ENCODE measurements around the gene RTN1. TPM values are rescaled to one million over a fixed set of nuclear protein-coding genes. Genes with fewer than 3 reads are reported as not detected.

RTN1 gene
- polyA plus RNA-seq, 1 of the 3 experiments (the other 2 are of a cell fraction): 1.6 TPM

DNA sequence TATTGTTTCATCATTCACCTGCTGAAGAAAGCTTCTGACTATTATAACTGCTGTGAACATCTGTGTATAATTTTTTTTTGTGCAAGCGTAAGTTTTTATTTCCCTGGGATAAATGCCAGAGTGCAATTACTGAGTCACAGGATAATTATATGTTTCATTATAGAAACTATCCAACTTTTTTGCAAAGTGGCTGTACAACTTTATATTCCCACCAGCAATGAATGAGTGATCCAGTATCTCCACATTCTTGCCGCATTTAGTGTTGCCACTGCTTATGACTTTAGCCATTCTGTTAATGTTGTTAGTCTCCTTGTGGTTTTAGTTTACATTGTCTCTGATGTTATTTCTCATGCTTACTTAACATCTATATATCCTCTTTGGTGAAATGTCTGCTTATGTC lies 205.8 kb downstream of the RTN1 start:
- CTCF ChIA-PET: no interaction called here
- H3K4me2 ChIP-seq: no peak overlapping the region
- no peaks in the 10 kb centered on the region for H3K9me2 ChIP-seq
- no peaks in the 10 kb centered on the region for H3K4me1 ChIP-seq (ENCODE audit: control insufficient read depth in 1 of 2, insufficient read depth in 2 of 2, low read depth in 1 of 2, low read length in 1 of 2)
- POLR2A ChIA-PET: no interaction called here
- H3K79me2 ChIP-seq (ENCODE audit: insufficient read depth): no peaks in the 10 kb centered on the region
- H3K36me3 ChIP-seq (replicated peaks in 1 of 2; ENCODE audit: control insufficient read depth in 1 of 2, insufficient read depth in 2 of 2, low read length in 1 of 2): no peaks in the 10 kb centered on the region
- no peaks in the 10 kb centered on the region for H3F3A ChIP-seq (replicated peaks; ENCODE audit: insufficient read depth)
- no peak overlapping the region for H3K4me3 ChIP-seq (ENCODE audit: low read depth in 2 of 2, low read length in 1 of 2)
- no peak overlapping the region for H3K9ac ChIP-seq
- no peak overlapping the region for H2AFZ ChIP-seq (ENCODE audit: low read depth)
- no peak overlapping the region for H3K27ac ChIP-seq (ENCODE audit: low read depth in 2 of 2, low read length in 1 of 2)
- DNase-seq: no peak
- no peaks in the 10 kb centered on the region for H3K9me3 ChIP-seq
- TF ChIP-seq RFX5 (IDR thresholded peaks at IDR 0.05; ENCODE audit: low read length): no peak
- TF ChIP-seq RXRA (IDR thresholded peaks at IDR 0.05; ENCODE audit: borderline replicate concordance, low read depth): no peak
- no peak for TF ChIP-seq EP300 (IDR thresholded peaks at IDR 0.05; ENCODE audit: borderline replicate concordance in 1 of 2, low read depth in 1 of 2, low read length in 1 of 2)
- no peak for TF ChIP-seq JUND (IDR thresholded peaks at IDR 0.05)
- TF ChIP-seq CTCF (IDR thresholded peaks at IDR 0.05): no peak
- TF ChIP-seq TAF1 (IDR thresholded peaks at IDR 0.05; ENCODE audit: borderline replicate concordance, low read depth, low read length): no peak
- 47% methylated on average over 2 of the region's 2 CpGs for WGBS (ENCODE audit: low lambda C conversion rate)
- H4K20me1 ChIP-seq (ENCODE audit: insufficient read depth): no peaks in the 10 kb centered on the region
- H3K27me3 ChIP-seq (ENCODE audit: insufficient read depth): no peaks in the 10 kb centered on the region

- TF ChIP-seq EP300 (IDR thresholded peaks at IDR 0.05; ENCODE audit: borderline replicate concordance in 1 of 2, low read depth in 1 of 2, low read length in 1 of 2) (no peak), JUND (IDR thresholded peaks at IDR 0.05) (no peak), ELF1 (IDR thresholded peaks at IDR 0.05) (no peak)
- H3K79me2 ChIP-seq (ENCODE audit: insufficient read depth): no peaks in the 10 kb centered on the region
- H3K4me2 ChIP-seq: no peak overlapping the region
- H3K9me2 ChIP-seq: no peaks in the 10 kb centered on the region
- H4K20me1 ChIP-seq (ENCODE audit: insufficient read depth): no peaks in the 10 kb centered on the region
- no peak overlapping the region for H3K27ac ChIP-seq (ENCODE audit: low read depth in 2 of 2, low read length in 1 of 2)
- H3F3A ChIP-seq (replicated peaks; ENCODE audit: insufficient read depth): no peaks in the 10 kb centered on the region
- no peak overlapping the region for H3K4me3 ChIP-seq (ENCODE audit: low read depth in 2 of 2, low read length in 1 of 2)
- WGBS (ENCODE audit: low lambda C conversion rate): 7% methylated on average over 5 of the region's 7 CpGs
- no peaks in the 10 kb centered on the region for H3K4me1 ChIP-seq (ENCODE audit: control insufficient read depth in 1 of 2, insufficient read depth in 2 of 2, low read depth in 1 of 2, low read length in 1 of 2)
- H3K9me3 ChIP-seq: no peaks in the 10 kb centered on the region
- H2AFZ ChIP-seq (ENCODE audit: low read depth): no peak overlapping the region
- H3K27me3 ChIP-seq (ENCODE audit: insufficient read depth): no peaks in the 10 kb centered on the region
- POLR2A ChIA-PET: no interaction called here
- no peak for DNase-seq
- CTCF ChIA-PET: no interaction called here
- H3K9ac ChIP-seq: no peak overlapping the region
- no peaks in the 10 kb centered on the region for H3K36me3 ChIP-seq (replicated peaks in 1 of 2; ENCODE audit: control insufficient read depth in 1 of 2, insufficient read depth in 2 of 2, low read length in 1 of 2)
Measured at GRCh38 chr14:59657769-59658168, 212.8 kb downstream of the RTN1 start.

DNA sequence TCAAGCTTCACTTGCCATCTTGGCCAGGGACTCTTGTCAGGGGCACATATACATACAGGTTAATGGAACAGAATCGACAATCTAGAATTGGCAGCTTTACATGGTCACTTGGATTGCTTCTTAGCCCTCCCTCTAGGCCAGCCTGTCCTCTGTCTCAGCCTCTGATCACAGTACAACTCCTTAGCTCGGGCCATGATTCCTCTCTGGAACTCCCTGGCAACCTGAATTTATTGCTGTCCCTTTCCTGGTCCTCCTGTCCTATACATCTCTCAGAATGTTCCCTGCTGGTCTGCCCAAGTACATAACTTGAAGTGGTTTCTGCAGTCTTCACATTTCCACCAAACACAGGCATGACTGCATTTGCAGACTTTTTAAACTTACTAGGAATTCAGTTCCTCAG lies 214.1 kb downstream of the RTN1 start:
- Histone ChIP-seq H3K4me3 (ENCODE audit: low read depth in 2 of 2, low read length in 1 of 2) (no peak overlapping the region), H4K20me1 (ENCODE audit: insufficient read depth) (no peaks in the 10 kb centered on the region), H3K9ac (no peak overlapping the region), H3K9me3 (no peaks in the 10 kb centered on the region), H3F3A (replicated peaks; ENCODE audit: insufficient read depth) (no peaks in the 10 kb centered on the region), H3K4me1 (ENCODE audit: control insufficient read depth in 1 of 2, insufficient read depth in 2 of 2, low read depth in 1 of 2, low read length in 1 of 2) (no peaks in the 10 kb centered on the region), H3K36me3 (replicated peaks in 1 of 2; ENCODE audit: control insufficient read depth in 1 of 2, insufficient read depth in 2 of 2, low read length in 1 of 2) (no peaks in the 10 kb centered on the region), H2AFZ (ENCODE audit: low read depth) (no peak overlapping the region), H3K79me2 (ENCODE audit: insufficient read depth) (no peaks in the 10 kb centered on the region), H3K9me2 (no peaks in the 10 kb centered on the region), H3K27me3 (ENCODE audit: insufficient read depth) (no peaks in the 10 kb centered on the region), H3K4me2 (no peak overlapping the region), H3K27ac (ENCODE audit: low read depth in 2 of 2, low read length in 1 of 2) (no peak overlapping the region)
- CTCF ChIA-PET: interaction anchor here (1.7 kb wide), 1 partner anchor 23 kb away, joined by 6 read pairs; no protein-coding TSS in a partner anchor
- no peak for DNase-seq
- WGBS (ENCODE audit: low lambda C conversion rate): 14% methylated on average over 1 of the region's 2 CpGs
- POLR2A ChIA-PET: no interaction called here
- TF ChIP-seq MAX (IDR thresholded peaks at IDR 0.05; ENCODE audit: low read depth) (no peak), TEAD4 (IDR thresholded peaks at IDR 0.05; ENCODE audit: borderline replicate concordance, insufficient read depth) (no peak), RFX5 (IDR thresholded peaks at IDR 0.05; ENCODE audit: low read length) (no peak), REST (IDR thresholded peaks at IDR 0.05; ENCODE audit: low read depth, low read length) (no peak), MXI1 (IDR thresholded peaks at IDR 0.05; ENCODE audit: low read depth, low read length) (no peak), SIN3A (IDR thresholded peaks at IDR 0.05; ENCODE audit: borderline replicate concordance, low read depth, low read length) (no peak), ELF1 (IDR thresholded peaks at IDR 0.05) (no peak), TCF12 (IDR thresholded peaks at IDR 0.05) (no peak)
- TF ChIP-seq, protein P1, sequence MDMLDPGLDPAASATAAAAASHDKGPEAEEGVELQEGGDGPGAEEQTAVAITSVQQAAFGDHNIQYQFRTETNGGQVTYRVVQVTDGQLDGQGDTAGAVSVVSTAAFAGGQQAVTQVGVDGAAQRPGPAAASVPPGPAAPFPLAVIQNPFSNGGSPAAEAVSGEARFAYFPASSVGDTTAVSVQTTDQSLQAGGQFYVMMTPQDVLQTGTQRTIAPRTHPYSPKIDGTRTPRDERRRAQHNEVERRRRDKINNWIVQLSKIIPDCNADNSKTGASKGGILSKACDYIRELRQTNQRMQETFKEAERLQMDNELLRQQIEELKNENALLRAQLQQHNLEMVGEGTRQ (IDR thresholded peaks at IDR 0.05; ENCODE audit: borderline replicate concordance, low read depth, low read length): no peak
- TF ChIP-seq, protein P2, sequence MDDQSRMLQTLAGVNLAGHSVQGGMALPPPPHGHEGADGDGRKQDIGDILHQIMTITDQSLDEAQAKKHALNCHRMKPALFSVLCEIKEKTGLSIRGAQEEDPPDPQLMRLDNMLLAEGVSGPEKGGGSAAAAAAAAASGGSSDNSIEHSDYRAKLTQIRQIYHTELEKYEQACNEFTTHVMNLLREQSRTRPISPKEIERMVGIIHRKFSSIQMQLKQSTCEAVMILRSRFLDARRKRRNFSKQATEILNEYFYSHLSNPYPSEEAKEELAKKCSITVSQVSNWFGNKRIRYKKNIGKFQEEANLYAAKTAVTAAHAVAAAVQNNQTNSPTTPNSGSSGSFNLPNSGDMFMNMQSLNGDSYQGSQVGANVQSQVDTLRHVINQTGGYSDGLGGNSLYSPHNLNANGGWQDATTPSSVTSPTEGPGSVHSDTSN (IDR thresholded peaks at IDR 0.05): no peak
